HEK293 (cell line): ENCODE data around the gene PWWP2B.

Experiments
- CTCF ChIA-PET: fragments of 350-600 bp; formaldehyde crosslinking; extraction: SDS; loops from one replicate; lab custom pipeline; 2021; ENCODE audit warnings: antibody characterized with exemption; lab: Yijun Ruan, JAX
- POLR2A ChIA-PET: fragments of 300-600 bp; formaldehyde crosslinking; extraction: SDS; loops from one replicate; lab custom pipeline; 2020; ENCODE audit warnings: antibody characterized with exemption, inconsistent platforms; lab: Yijun Ruan, JAX
- H3K27ac ChIP-seq: fragments of 200-500 bp; sonication (Bioruptor generic); 2 replicates; pipeline ENCODE4 v1.5.1; 2014; ENCODE audit warnings: low read depth, low read length, control low read depth, inconsistent platforms; ENCODE audit errors: extremely low read depth
- H3K36me3 ChIP-seq, 2 experiments: fragments of 200-500 bp in 1 of 2; sonication (Bioruptor generic) in 1 of 2; 1 replicate in 1 of 2; 2 replicates in 1 of 2; pipeline ENCODE4 v1.5.1; 2014 to 2017; ENCODE audit warnings: inconsistent platforms in 2 of 2, low read length in 2 of 2; ENCODE audit not compliant: control insufficient read depth in 2 of 2, insufficient read depth in 1 of 2
- H3K4me1 ChIP-seq: fragments of 200-500 bp; sonication (Bioruptor generic); 2 replicates; pipeline ENCODE4 v1.5.1; 2014; ENCODE audit warnings: mild to moderate bottlenecking, low read length, inconsistent platforms; ENCODE audit not compliant: control insufficient read depth, insufficient read depth
- H3K4me3 ChIP-seq: 2 replicates; pipeline ENCODE4 v1.5.1; 2011; ENCODE audit warnings: low read depth, mild to moderate bottlenecking, control low read depth, low read length, moderate library complexity
- H3K9me3 ChIP-seq: fragments of 200-500 bp; sonication (Bioruptor generic); 2 replicates; pipeline ENCODE4 v1.5.1; 2014; ENCODE audit warnings: low read depth, low read length, inconsistent platforms; ENCODE audit not compliant: control insufficient read depth, insufficient read depth
- GLIS1 ChIP-seq: fragments of 450-650 bp; formaldehyde crosslinking; IDR thresholded peaks from 2 replicates; pipeline ENCODE4 v1.5.1; 2016; ENCODE audit warnings: missing biosample characterization, missing genetic modification characterization
- GLIS2 ChIP-seq: fragments of 450-650 bp; formaldehyde crosslinking; IDR thresholded peaks from 2 replicates; pipeline ENCODE4 v1.5.1; 2016; ENCODE audit warnings: missing biosample characterization, missing genetic modification characterization
- KLF1 ChIP-seq: fragments of 450-650 bp; formaldehyde crosslinking; IDR thresholded peaks from 2 replicates; pipeline ENCODE4 v1.5.1; 2016; ENCODE audit warnings: missing biosample characterization, missing genetic modification characterization
- KLF17 ChIP-seq: fragments of 450-650 bp; formaldehyde crosslinking; IDR thresholded peaks from 2 replicates; pipeline ENCODE4 v1.5.1; 2016; ENCODE audit warnings: missing biosample characterization, missing genetic modification characterization
- OSR2 ChIP-seq: fragments of 450-650 bp; formaldehyde crosslinking; IDR thresholded peaks from 2 replicates; pipeline ENCODE4 v1.5.1; 2016; ENCODE audit warnings: missing biosample characterization, missing genetic modification characterization
- OVOL3 ChIP-seq: fragments of 450-650 bp; formaldehyde crosslinking; IDR thresholded peaks from 2 replicates; pipeline ENCODE4 v1.5.1; 2016; ENCODE audit warnings: missing biosample characterization, missing genetic modification characterization
- PRDM1 ChIP-seq: fragments of 450-650 bp; formaldehyde crosslinking; IDR thresholded peaks from 2 replicates; pipeline ENCODE4; 2016; ENCODE audit warnings: missing biosample characterization, missing genetic modification characterization
- REST ChIP-seq: fragments of 450-650 bp; formaldehyde crosslinking; IDR thresholded peaks from 2 replicates; pipeline ENCODE4 v1.5.1; 2016; ENCODE audit warnings: missing biosample characterization, missing genetic modification characterization
- TRIM28 ChIP-seq: IDR thresholded peaks from 2 replicates; pipeline ENCODE4 v1.6.1; 2011; ENCODE audit warnings: low read length, control low read depth, borderline replicate concordance
- WT1 ChIP-seq: fragments of 450-650 bp; formaldehyde crosslinking; IDR thresholded peaks from 2 replicates; pipeline ENCODE4 v1.5.1; 2016; ENCODE audit warnings: missing biosample characterization, missing genetic modification characterization
- YY2 ChIP-seq: fragments of 450-650 bp; formaldehyde crosslinking; IDR thresholded peaks from 2 replicates; pipeline ENCODE4 v1.5.1; 2016; ENCODE audit warnings: missing biosample characterization, missing genetic modification characterization
- ZBTB17 ChIP-seq: fragments of 450-650 bp; formaldehyde crosslinking; IDR thresholded peaks from 2 replicates; pipeline ENCODE4 v1.5.1; 2016; ENCODE audit warnings: missing biosample characterization, missing genetic modification characterization
- ZBTB44 ChIP-seq: fragments of 450-650 bp; IDR thresholded peaks from 2 replicates; pipeline ENCODE4 v1.5.1; 2018; ENCODE audit warnings: missing biosample characterization, mild to moderate bottlenecking, missing genetic modification characterization
- ZBTB8A ChIP-seq: fragments of 450-650 bp; formaldehyde crosslinking; IDR thresholded peaks from 2 replicates; pipeline ENCODE4 v1.5.1; 2016; ENCODE audit warnings: missing biosample characterization, missing genetic modification characterization
- ZFHX2 ChIP-seq: fragments of 450-650 bp; formaldehyde crosslinking; conservative IDR thresholded peaks from 2 replicates; pipeline ENCODE4 v1.5.1; 2016; ENCODE audit warnings: missing biosample characterization, missing genetic modification characterization
- ZFP41 ChIP-seq: fragments of 450-650 bp; formaldehyde crosslinking; IDR thresholded peaks from 2 replicates; pipeline ENCODE4 v1.5.1; 2016; ENCODE audit warnings: missing biosample characterization, missing genetic modification characterization, borderline replicate concordance
- ZNF184 ChIP-seq: fragments of 450-650 bp; IDR thresholded peaks from 2 replicates; pipeline ENCODE4 v1.5.1; 2018; ENCODE audit warnings: missing biosample characterization, mild to moderate bottlenecking, missing genetic modification characterization
- ZNF211 ChIP-seq: fragments of 450-650 bp; formaldehyde crosslinking; IDR thresholded peaks from 2 replicates; pipeline ENCODE4 v1.5.1; 2016; ENCODE audit warnings: low read depth, missing biosample characterization, missing genetic modification characterization
- ZNF311 ChIP-seq: fragments of 450-650 bp; formaldehyde crosslinking; IDR thresholded peaks from 2 replicates; pipeline ENCODE4 v1.5.1; 2017; ENCODE audit warnings: missing biosample characterization, missing genetic modification characterization, borderline replicate concordance
- ZNF324 ChIP-seq: fragments of 450-650 bp; formaldehyde crosslinking; IDR thresholded peaks from 2 replicates; pipeline ENCODE4 v1.5.1; 2016; ENCODE audit warnings: missing biosample characterization, missing genetic modification characterization
- ZNF37A ChIP-seq: fragments of 450-650 bp; IDR thresholded peaks from 2 replicates; pipeline ENCODE4 v1.5.1; 2018; ENCODE audit warnings: missing biosample characterization, missing genetic modification characterization
- ZNF423 ChIP-seq: fragments of 450-650 bp; formaldehyde crosslinking; IDR thresholded peaks from 2 replicates; pipeline ENCODE4 v1.5.1; 2016; ENCODE audit warnings: missing biosample characterization, missing genetic modification characterization
- ZNF555 ChIP-seq: fragments of 450-650 bp; formaldehyde crosslinking; conservative IDR thresholded peaks from 2 replicates; pipeline ENCODE4 v1.5.1; 2017; ENCODE audit warnings: missing biosample characterization, mild to moderate bottlenecking, missing genetic modification characterization, inconsistent platforms
- ZNF600 ChIP-seq: fragments of 450-650 bp; formaldehyde crosslinking; IDR thresholded peaks from 2 replicates; pipeline ENCODE4 v1.5.1; 2016; ENCODE audit warnings: missing biosample characterization, missing genetic modification characterization
- ZNF670 ChIP-seq: fragments of 450-650 bp; formaldehyde crosslinking; IDR thresholded peaks from 2 replicates; pipeline ENCODE4 v1.5.1; 2016; ENCODE audit warnings: missing biosample characterization, missing genetic modification characterization, low read depth
- ZNF692 ChIP-seq: fragments of 450-650 bp; formaldehyde crosslinking; IDR thresholded peaks from 2 replicates; pipeline ENCODE4 v1.5.1; 2016; ENCODE audit warnings: missing biosample characterization, missing genetic modification characterization
- ZNF791 ChIP-seq: fragments of 450-650 bp; formaldehyde crosslinking; IDR thresholded peaks from 2 replicates; pipeline ENCODE4 v1.5.1; 2016; ENCODE audit warnings: missing biosample characterization, missing genetic modification characterization
- ZXDB ChIP-seq: fragments of 450-650 bp; formaldehyde crosslinking; IDR thresholded peaks from 2 replicates; pipeline ENCODE4 v1.5.1; 2016; ENCODE audit warnings: missing biosample characterization, missing genetic modification characterization

The PWWP2B gene

GRCh38 chr10:132443983-132444876 lies 47.2 kb downstream of the PWWP2B start:
- ChIA-PET CTCF (interaction anchor here (1.1 kb wide), 1 partner anchor 84 kb away, joined by 4 read pairs; no protein-coding TSS in a partner anchor), POLR2A (interaction anchor here (0.6 kb wide), 2 partner anchors 94 to 508 kb away, joined by 5 to 8 read pairs; no protein-coding TSS in a partner anchor)
- TF ChIP-seq ZNF311 (tag by site-specific recombination) (no peak), ZFP41 (tag by site-specific recombination) (no peak), KLF1 (no peak), TRIM28 (no peak), GLIS1 (tag by site-specific recombination) (peak; percentile 54), ZFHX2 (tag by site-specific recombination) (peak; percentile 45; the same call in 1 of the 2 replicates), ZBTB44 (no peak), OVOL3 (tag by site-specific recombination) (no peak), REST (tag by site-specific recombination) (no peak), GLIS2 (tag by site-specific recombination) (peak; percentile 21; the same call in 1 of the 2 replicates), WT1 (tag by site-specific recombination) (peak; percentile 91), ZNF692 (no peak)
- Histone ChIP-seq H3K36me3 (no peaks in the 10 kb centered on the region), H3K9me3 (no peaks in the 10 kb centered on the region), H3K4me3 (no peak overlapping the region), H3K4me1 (peaks cover 14% of the 10 kb centered on the region), H3K27ac (no peak overlapping the region)

GRCh38 chr10:132444877-132445351 lies 47.9 kb downstream of the PWWP2B start:
- ChIA-PET POLR2A (interaction anchor here (0.6 kb wide), 2 partner anchors 95 to 507 kb away, joined by 5 to 8 read pairs; no protein-coding TSS in a partner anchor), CTCF (interaction anchor here (0.6 to 0.7 kb wide), 3 partner anchors 10 to 914 kb away, joined by 3 to 4 read pairs (median 3); no protein-coding TSS in a partner anchor)
- Histone ChIP-seq H3K36me3 (no peaks in the 10 kb centered on the region), H3K9me3 (no peaks in the 10 kb centered on the region), H3K4me3 (no peak overlapping the region), H3K27ac (peak overlapping the region; percentile 43; the same call in 1 of the 2 replicates), H3K4me1 (peaks cover 14% of the 10 kb centered on the region)
- TF ChIP-seq ZNF211 (tag by site-specific recombination) (no peak), ZNF311 (tag by site-specific recombination) (no peak), ZNF791 (no peak), ZXDB (tag by site-specific recombination) (no peak), ZNF670 (tag by site-specific recombination) (no peak), ZNF555 (tag by site-specific recombination) (no peak), ZNF324 (tag by site-specific recombination) (no peak), ZNF600 (tag by site-specific recombination) (peak; percentile 65), ZNF423 (tag by site-specific recombination) (peak; percentile 81), YY2 (no peak), ZBTB17 (tag by site-specific recombination) (peak; percentile 68), KLF17 (tag by site-specific recombination) (peak; percentile 75), ZBTB8A (peak; percentile 37; the same call in 1 of the 2 replicates), OSR2 (tag by site-specific recombination) (peak; percentile 44; the same call in 1 of the 2 replicates), PRDM1 (tag by site-specific recombination) (no peak), ZNF37A (no peak), ZNF184 (tag by site-specific recombination) (no peak)
